Measurements from ENCODE around the gene ADGRL2.

Gene ADGRL2

GRCh38 chr1:81887421-81888144 is 86.8 kb downstream of the ADGRL2 start:
- Histone ChIP-seq H3K9me3 (no peaks in the 10 kb centered on the region), H3K4me3 (ENCODE audit: low read depth in 1 of 2, low read length in 1 of 2) (no peak overlapping the region), H3K4me1 (ENCODE audit: control insufficient read depth in 1 of 2, insufficient read depth in 1 of 2, low read depth in 1 of 2, low read length in 1 of 2) (no peaks in the 10 kb centered on the region), H3K36me3 (no peaks in the 10 kb centered on the region), H3K27ac (no peak overlapping the region), H3K27me3 (no peaks in the 10 kb centered on the region)
- no peak for TF ChIP-seq CTCF (IDR thresholded peaks at IDR 0.05)

DNA sequence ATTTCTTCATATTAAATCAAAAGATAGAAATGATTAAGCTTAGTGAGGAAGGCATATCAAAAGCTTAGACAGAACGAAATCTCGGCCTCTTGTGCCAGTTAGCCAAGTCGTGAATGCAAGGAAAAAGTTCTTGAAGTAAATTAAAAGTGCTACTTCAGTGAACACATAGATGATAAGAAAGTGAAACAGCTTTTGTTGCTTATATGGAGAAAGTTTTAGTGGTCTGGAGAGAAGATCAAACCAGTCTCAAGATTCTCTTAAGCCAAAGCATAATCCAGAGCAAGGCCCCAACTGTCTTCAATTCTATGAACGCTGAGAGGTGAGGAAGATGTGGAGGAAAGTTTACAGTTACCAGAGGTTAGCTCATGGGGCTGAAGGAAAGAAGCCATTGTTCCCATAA is 88.4 kb downstream of the ADGRL2 start:
- Histone ChIP-seq H3K4me1 (ENCODE audit: control insufficient read depth in 1 of 2, insufficient read depth in 1 of 2, low read depth in 1 of 2, low read length in 1 of 2) (no peaks in the 10 kb centered on the region), H3K4me3 (ENCODE audit: low read depth in 1 of 2, low read length in 1 of 2) (no peak overlapping the region), H3K9me3 (no peaks in the 10 kb centered on the region), H3K27me3 (no peaks in the 10 kb centered on the region), H3K27ac (no peak overlapping the region), H3K36me3 (no peaks in the 10 kb centered on the region)
- no peak for TF ChIP-seq CTCF (IDR thresholded peaks at IDR 0.05)

GRCh38 chr1:81894867-81895266 is 94.1 kb downstream of the ADGRL2 start:
- Histone ChIP-seq H3K4me3 (ENCODE audit: low read depth in 1 of 2, low read length in 1 of 2) (no peak overlapping the region), H3K36me3 (no peaks in the 10 kb centered on the region), H3K27me3 (no peaks in the 10 kb centered on the region), H3K4me1 (ENCODE audit: control insufficient read depth in 1 of 2, insufficient read depth in 1 of 2, low read depth in 1 of 2, low read length in 1 of 2) (no peaks in the 10 kb centered on the region), H3K27ac (no peak overlapping the region), H3K9me3 (no peaks in the 10 kb centered on the region)
- no peak for TF ChIP-seq CTCF (IDR thresholded peaks at IDR 0.05)

- Histone ChIP-seq H3K27me3 (no peaks in the 10 kb centered on the region), H3K4me1 (ENCODE audit: control insufficient read depth in 1 of 2, insufficient read depth in 1 of 2, low read depth in 1 of 2, low read length in 1 of 2) (no peaks in the 10 kb centered on the region), H3K36me3 (no peaks in the 10 kb centered on the region), H3K4me3 (ENCODE audit: low read depth in 1 of 2, low read length in 1 of 2) (no peak overlapping the region), H3K9me3 (no peaks in the 10 kb centered on the region), H3K27ac (no peak overlapping the region)
- TF ChIP-seq CTCF (IDR thresholded peaks at IDR 0.05): no peak
Measured at GRCh38 chr1:81899214-81899821, 98.6 kb downstream of the ADGRL2 start.

DNA sequence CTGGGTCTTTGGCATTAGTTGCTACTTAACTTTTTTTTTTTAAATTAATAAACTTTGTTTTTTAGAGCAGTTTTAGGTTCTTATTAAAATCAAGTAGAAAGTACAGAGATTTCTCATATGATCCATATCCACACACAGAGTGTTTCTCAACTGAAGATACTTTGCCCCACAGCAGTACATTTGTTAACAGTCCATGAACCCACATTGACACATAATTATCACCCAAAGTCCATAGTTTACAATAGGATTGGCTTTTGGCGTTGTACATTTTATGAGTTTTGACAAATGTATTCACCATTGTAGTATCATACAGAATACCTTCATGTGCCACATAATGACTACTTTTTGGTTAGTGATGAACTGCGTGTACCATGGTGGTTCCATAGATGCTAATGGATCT is 106.8 kb downstream of the ADGRL2 start:
- H3K27ac ChIP-seq: no peak overlapping the region
- H3K4me3 ChIP-seq (ENCODE audit: low read depth in 1 of 2, low read length in 1 of 2): no peak overlapping the region
- H3K36me3 ChIP-seq: no peaks in the 10 kb centered on the region
- H3K27me3 ChIP-seq: no peaks in the 10 kb centered on the region
- no peak for TF ChIP-seq CTCF (IDR thresholded peaks at IDR 0.05)
- no peaks in the 10 kb centered on the region for H3K9me3 ChIP-seq
- no peaks in the 10 kb centered on the region for H3K4me1 ChIP-seq (ENCODE audit: control insufficient read depth in 1 of 2, insufficient read depth in 1 of 2, low read depth in 1 of 2, low read length in 1 of 2)
